K562 (cell line): ENCODE results near the gene MTTP. TPM values are rescaled to one million over a fixed set of nuclear protein-coding genes. Genes with fewer than 3 reads are reported as not detected.

Source experiments
- ARID3A ChIP-seq: IDR thresholded peaks from 2 replicates; pipeline ENCODE4 v1.6.1; 2012; ENCODE audit warnings: low read depth, low read length, improper control_type of control experiment, borderline replicate concordance
- ATF7 ChIP-seq: fragments of 450-650 bp; IDR thresholded peaks from 2 replicates; pipeline ENCODE4 v1.7.1; 2014; ENCODE audit warnings: mild to moderate bottlenecking, moderate library complexity
- BMI1 ChIP-seq: fragments of 150-350 bp; IDR thresholded peaks from 2 replicates; pipeline ENCODE4 v1.6.1; 2014; ENCODE audit warnings: low read length
- CBX2 ChIP-seq: fragments of 200-600 bp; sonication (generic); IDR thresholded peaks from one replicate; pipeline ENCODE4 v1.6.1; 2012; ENCODE audit warnings: mild to moderate bottlenecking, low read length, inconsistent platforms; ENCODE audit not compliant: insufficient read depth, poor library complexity, severe bottlenecking
- CHCHD3 ChIP-seq: fragments of 250-450 bp; sonication (Bioruptor Pico); IDR thresholded peaks from 2 replicates; pipeline ENCODE4 v2.1.2; 2022; ENCODE audit warnings: mild to moderate bottlenecking
- CXXC5 ChIP-seq: fragments of 250-450 bp; sonication (Bioruptor Pico); IDR thresholded peaks from 2 replicates; pipeline ENCODE4 v1.8.0; 2022; ENCODE audit warnings: inconsistent platforms, mild to moderate bottlenecking, moderate library complexity
- HES1 ChIP-seq: fragments of 450-650 bp; IDR thresholded peaks from 2 replicates; pipeline ENCODE4 v1.6.1; 2016; ENCODE audit warnings: low read depth, mild to moderate bottlenecking, moderate library complexity
- HLTF ChIP-seq: fragments of 450-650 bp; IDR thresholded peaks from 2 replicates; pipeline ENCODE4 v1.6.1; 2016
- IFI16 ChIP-seq: fragments of 250-450 bp; sonication (Bioruptor Pico); IDR thresholded peaks from 2 replicates; pipeline ENCODE4 v2.1.2; 2022; ENCODE audit warnings: mild to moderate bottlenecking, inconsistent platforms
- IRF2 ChIP-seq: sonication (generic); formaldehyde crosslinking; IDR thresholded peaks from 2 replicates; pipeline ENCODE4 v1.8.1; 2022; ENCODE audit warnings: mild to moderate bottlenecking, missing genetic modification reagents
- NR3C1 ChIP-seq: sonication (generic); formaldehyde crosslinking; IDR thresholded peaks from 2 replicates; pipeline ENCODE4 v1.8.1; 2022; ENCODE audit warnings: missing genetic modification reagents
- PCBP2 ChIP-seq: fragments of 200-400 bp; formaldehyde crosslinking; IDR thresholded peaks from 2 replicates; pipeline ENCODE4 v1.6.1; 2018; ENCODE audit warnings: low read length, low read depth, mild to moderate bottlenecking, moderate library complexity; ENCODE audit not compliant: poor library complexity, severe bottlenecking
- POLR2H ChIP-seq: IDR thresholded peaks from 2 replicates; pipeline ENCODE4 v1.6.1; 2016; ENCODE audit warnings: missing genetic modification characterization, low read depth, mild to moderate bottlenecking, control low read depth, missing compliant biosample characterization, moderate library complexity
- SNRNP70 ChIP-seq: fragments of 200-400 bp; formaldehyde crosslinking; optimal IDR thresholded peaks from 2 replicates; pipeline ENCODE3; 2017; ENCODE audit warnings: low read depth, low read length
- SOX6 ChIP-seq: fragments of 450-650 bp; IDR thresholded peaks from 2 replicates; pipeline ENCODE4 v1.6.1; 2014; ENCODE audit warnings: mild to moderate bottlenecking
- TAF9B ChIP-seq: fragments of 450-650 bp; IDR thresholded peaks from 2 replicates; pipeline ENCODE4 v1.6.1; 2018; ENCODE audit warnings: mild to moderate bottlenecking; ENCODE audit not compliant: partially characterized antibody
- TARDBP ChIP-seq: fragments of 450-650 bp; IDR thresholded peaks from 2 replicates; pipeline ENCODE4 v1.6.1; 2016
- ZBTB34 ChIP-seq: fragments of 250-450 bp; sonication (Bioruptor Pico); IDR thresholded peaks from 2 replicates; pipeline ENCODE4 v1.8.0; 2021; ENCODE audit warnings: mild to moderate bottlenecking, moderate library complexity
- ZBTB8A ChIP-seq: fragments of 450-650 bp; IDR thresholded peaks from 2 replicates; pipeline ENCODE4 v1.6.1; 2018; ENCODE audit warnings: mild to moderate bottlenecking, moderate library complexity; ENCODE audit not compliant: partially characterized antibody
- ZFP36 ChIP-seq: fragments of 150-350 bp; IDR thresholded peaks from 2 replicates; pipeline ENCODE4 v1.6.1; 2018; ENCODE audit warnings: low read length, low read depth; ENCODE audit not compliant: partially characterized antibody
- ZNF217 ChIP-seq: sonication (generic); formaldehyde crosslinking; IDR thresholded peaks from 2 replicates; pipeline ENCODE4 v1.8.0; 2022; ENCODE audit warnings: mild to moderate bottlenecking, missing genetic modification reagents
- ZNF347 ChIP-seq: fragments of 450-650 bp; formaldehyde crosslinking; IDR thresholded peaks from 2 replicates; pipeline ENCODE4 v1.4.0; 2020; ENCODE audit warnings: low read depth, mild to moderate bottlenecking, moderate library complexity
- ZNF395 ChIP-seq: fragments of 200-800 bp; sonication (Bioruptor generic); IDR thresholded peaks from 2 replicates; pipeline ENCODE4 v1.6.1; 2017; ENCODE audit warnings: missing genetic modification characterization, missing compliant biosample characterization
- ZNF511 ChIP-seq: sonication (generic); formaldehyde crosslinking; IDR thresholded peaks from 2 replicates; pipeline ENCODE4 v1.8.0; 2022; ENCODE audit warnings: mild to moderate bottlenecking, missing genetic modification reagents
- ZNF589 ChIP-seq: fragments of 200-800 bp; sonication (Bioruptor generic); IDR thresholded peaks from 2 replicates; pipeline ENCODE4 v1.6.1; 2016; ENCODE audit warnings: low read depth, missing genetic modification characterization, missing compliant biosample characterization
- ZNF79 ChIP-seq: fragments of 250-450 bp; sonication (Bioruptor Pico); IDR thresholded peaks from 2 replicates; pipeline ENCODE4 v1.4.0; 2020; ENCODE audit warnings: low read depth, mild to moderate bottlenecking, moderate library complexity
- polyA plus RNA-seq, 8 experiments: library from polyadenylated mRNA; depleted of rRNA in 4 of 8; stranded (reverse) in 5 of 8; unstranded in 3 of 8; fragments of >200 nt; fragmentation: Nextera tagmentation in 2 of 8; fragmentation: Illumina TruSeq in 1 of 8; extraction: Ambion mirVana in 2 of 8; extraction: Trizol in 1 of 8; gene quantifications; 2 replicates each; pipeline versions ENCODE4 v1.2.1 to v1.2.3, GENCODE V29; 2011 to 2014; ENCODE audit warnings: inconsistent platforms in 1 of 8, missing spikeins in 1 of 8
- total RNA-seq, 7 experiments: library from RNA; depleted of rRNA in 6 of 7; stranded (reverse); fragments of >200 nt in 6 of 7; fragmentation: Illumina TruSeq in 2 of 7; extraction: Trizol in 2 of 7; gene quantifications; 2 replicates each; pipeline versions ENCODE4 v1.2.1 to v1.2.3, GENCODE V29; 2011 to 2021; ENCODE audit warnings: low replicate concordance in 1 of 7

Gene MTTP
- total and polyA plus RNA-seq, 9 of the 15 experiments (the other 6 are each of a cell fraction or from before 2014, with no cell fraction given), result 0.01 to 0.29 (median 0.04) TPM; not detected in 2

- TF ChIP-seq ATF7 (peak; percentile 47; the same call in 1 of the 2 replicates), ZNF589 (CRISPR knock-in tag) (0 out of 2 replicates have a peak, but pooled peaks have one; percentile 35), ZNF395 (CRISPR knock-in tag) (no peak), IRF2 (no peak), IFI16 (CRISPR knock-in tag) (no peak), HLTF (no peak), CXXC5 (CRISPR knock-in tag) (0 out of 2 replicates have a peak, but pooled peaks have one; percentile 20), BMI1 (no peak), TARDBP (no peak), PCBP2 (no peak), TAF9B (no peak), NR3C1 (CRISPR knock-in tag) (no peak), ZBTB8A (no peak), SOX6 (no peak), ZFP36 (no peak), SNRNP70 (no peak), ZNF511 (CRISPR knock-in tag) (no peak), ZBTB34 (no peak), HES1 (no peak), ZNF347 (CRISPR knock-in tag) (no peak), POLR2H (tag) (no peak), CHCHD3 (CRISPR knock-in tag) (no peak), ARID3A (0 out of 2 replicates have a peak, but pooled peaks have one; percentile 12), CBX2 (no peak), ZNF79 (CRISPR knock-in tag) (no peak), ZNF217 (no peak)
Observed at GRCh38 chr4:99552872-99553271, 21.8 kb upstream of the MTTP start (continued).
